ENCODE results near the gene CD9.

- TF ChIP-seq CTCF (IDR thresholded peaks at IDR 0.05 in 4 of 5, conservative IDR thresholded peaks at IDR 0.05 in 1 of 5) (no peak), POLR2A (IDR thresholded peaks at IDR 0.05) (no peak)
Measured at GRCh38 chr12:6273205-6273540, 73.0 kb downstream of the CD9 start.

Measured in gastrocnemius medialis (tissue), 4 donors.